ENCODE measurements around the gene STMND1. TPM values are rescaled to one million over a fixed set of nuclear protein-coding genes. Genes with fewer than 3 reads are reported as not detected.

STMND1 gene
- total and polyA plus RNA-seq, 2 of the 8 experiments (the other 6 are each of a cell fraction or from before 2014, with no cell fraction given), result not detected

- no peak overlapping the region for H3K23ac ChIP-seq (ENCODE audit: insufficient read length)
- no peak overlapping the region for H2BK12ac ChIP-seq (ENCODE audit: low read depth, low read length)
- POLR2A ChIA-PET (ENCODE audit: partially characterized antibody), result no interaction called here
- TF ChIP-seq JUND (IDR thresholded peaks at IDR 0.05; ENCODE audit: low read length) (peak; percentile 69; the same call in 1 of the 2 replicates), ATF2 (IDR thresholded peaks at IDR 0.05; ENCODE audit: low read length) (no peak)
- DNase-seq (ENCODE audit: low read depth in 1 of 2, low spot score in 2 of 2), result no peak
- H2BK120ac ChIP-seq (replicated peaks; ENCODE audit: low read depth, low read length), result no peak overlapping the region
- no peak overlapping the region for H3K27ac ChIP-seq (ENCODE audit: low read depth, low read length)
- no peak overlapping the region for H3K18ac ChIP-seq (ENCODE audit: extremely low read depth, low read length)
- H4K5ac ChIP-seq (ENCODE audit: insufficient read length, low read depth, low read length), result no peak overlapping the region
- H2BK15ac ChIP-seq (ENCODE audit: low read length), result no peak overlapping the region
- CTCF ChIA-PET (ENCODE audit: partially characterized antibody), result interaction anchor here (1.2 kb wide), 1 partner anchor 328 kb away, joined by 4 read pairs; no protein-coding TSS in a partner anchor
- no peaks in the 10 kb centered on the region for H3K79me1 ChIP-seq (ENCODE audit: low read depth, low read length)
- no peak overlapping the region for H3K4ac ChIP-seq (replicated peaks; ENCODE audit: insufficient read length, low read depth, low read length)
- FAIRE-seq, result no peak
- no peak overlapping the region for H2BK20ac ChIP-seq (ENCODE audit: low read length)
- no peak overlapping the region for H2BK5ac ChIP-seq (ENCODE audit: low read depth, low read length)
- H3K56ac ChIP-seq (replicated peaks; ENCODE audit: insufficient read length, low read depth, low read length), result no peak overlapping the region
- no peaks in the 10 kb centered on the region for H3K79me2 ChIP-seq (ENCODE audit: control insufficient read depth in 1 of 2, insufficient read depth in 2 of 2, low read length in 2 of 2)
- H4K8ac ChIP-seq (ENCODE audit: extremely low read depth, insufficient read depth, low read length), result no peak overlapping the region
- H3K4me3 ChIP-seq (ENCODE audit: extremely low read depth in 1 of 4, insufficient read depth in 2 of 4, low read depth in 3 of 4, low read length in 4 of 4), result no peak overlapping the region
- peaks cover 0 to 2% (median under 1%) of the 10 kb centered on the region in 4 experiments; a peak in 2 of 7 replicates for H3K4me1 ChIP-seq (replicated peaks in 1 of 4; ENCODE audit: control insufficient read depth in 3 of 4, insufficient read depth in 4 of 4, low read length in 3 of 4)
- H3K36me3 ChIP-seq (ENCODE audit: control insufficient read depth in 2 of 4, insufficient read depth in 4 of 4, low read length in 3 of 4), result no peaks in the 10 kb centered on the region
- H3K4me2 ChIP-seq (ENCODE audit: insufficient read depth in 1 of 2, low read depth in 2 of 2, low read length in 2 of 2), result no peak overlapping the region
- peaks cover 7% of the 10 kb centered on the region; the same call in 1 of the 2 replicates for H3K23me2 ChIP-seq (ENCODE audit: low read depth, low read length)
- H2AK5ac ChIP-seq (ENCODE audit: low read depth, low read length), result no peak overlapping the region
- no peaks in the 10 kb centered on the region for H4K20me1 ChIP-seq (replicated peaks in 1 of 2; ENCODE audit: control insufficient read depth in 1 of 2, insufficient read depth in 2 of 2, low read length in 2 of 2)
- no peak overlapping the region for H4K91ac ChIP-seq (replicated peaks; ENCODE audit: insufficient read length, low read length)
- no peak overlapping the region for H3K9ac ChIP-seq (replicated peaks in 1 of 4; ENCODE audit: extremely low read depth in 1 of 4, low read depth in 3 of 4, low read length in 3 of 4)
- peaks cover 5 to 23% (median 22%) of the 10 kb centered on the region in 4 experiments for H3K27me3 ChIP-seq (replicated peaks in 1 of 4; ENCODE audit: control insufficient read depth in 3 of 4, extremely low read depth in 1 of 4, insufficient read depth in 3 of 4, low read length in 3 of 4)
- no peak overlapping the region for H2AFZ ChIP-seq (ENCODE audit: low read length)
- no peaks in the 10 kb centered on the region for H3K9me3 ChIP-seq (ENCODE audit: insufficient read depth in 2 of 2, low read depth in 1 of 2, low read length in 1 of 2)
- no peak overlapping the region for H3K14ac ChIP-seq (ENCODE audit: insufficient read length)
- 75% methylated on average over 4 of the region's 4 CpGs; no CpG with 5 or more reads in 1 of the 2 experiments for WGBS, 2 experiments (ENCODE audit: extremely low coverage in 1 of 2, insufficient coverage in 1 of 2, insufficient read length in 1 of 2, insufficient replicate concordance in 2 of 2, low coverage in 1 of 2, low lambda C conversion rate in 2 of 2, missing lambda C conversion rate in 1 of 2)
Measured at GRCh38 chr6:17098538-17098937, 3.3 kb upstream of the STMND1 start.

Data from H1 (cell line).